ENCODE data around the gene RMDN2. TPM values are rescaled to one million over a fixed set of nuclear protein-coding genes. Genes with fewer than 3 reads are reported as not detected.

Gene RMDN2
- total RNA-seq, 2 experiments from 2014 or later: 2.3 to 3.0 TPM

DNA sequence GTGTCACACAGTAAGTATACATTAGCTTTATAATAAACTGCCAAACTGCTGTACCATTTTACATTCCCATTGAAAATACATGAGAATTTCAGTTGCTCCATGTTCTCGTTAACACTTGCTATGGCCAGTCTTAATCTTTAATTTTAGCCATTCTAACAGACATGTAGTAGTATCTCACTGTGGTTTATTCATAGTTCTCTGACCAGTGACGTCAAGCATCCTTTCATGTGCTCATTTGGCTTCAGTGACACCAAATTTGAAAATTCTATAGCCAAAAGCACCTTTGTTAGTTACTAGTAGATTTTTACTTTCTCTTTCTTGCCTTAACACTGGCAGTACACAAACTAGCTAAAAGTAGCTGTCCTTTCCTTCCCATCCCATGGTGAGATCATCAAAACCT lies 107.9 kb downstream of the RMDN2 start:
- Mint-ChIP-seq H3K27ac (no peak overlapping the region), H3K9me3 (no peaks in the 10 kb centered on the region), H3K27me3 (peaks cover 37% of the 10 kb centered on the region), H3K4me1 (peaks cover 6% of the 10 kb centered on the region), H3K4me3 (no peak overlapping the region), H3K36me3 (no peaks in the 10 kb centered on the region)
- ATAC-seq (ENCODE audit: low read depth) (no peak), DNase-seq (no peak)
- POLR2A ChIA-PET: no interaction called here

- H3K27me3 Mint-ChIP-seq: peaks cover 44% of the 10 kb centered on the region
- peaks cover 12% of the 10 kb centered on the region for H3K4me1 Mint-ChIP-seq
- no peaks in the 10 kb centered on the region for H3K36me3 Mint-ChIP-seq
- no peak overlapping the region for H3K4me3 Mint-ChIP-seq
- no peak for DNase-seq
- no peak overlapping the region for H3K27ac Mint-ChIP-seq
- no peak for ATAC-seq (ENCODE audit: low read depth)
- H3K9me3 Mint-ChIP-seq: no peaks in the 10 kb centered on the region
- POLR2A ChIA-PET: no interaction called here
Observed at GRCh38 chr2:38033646-38034045, 108.6 kb downstream of the RMDN2 start.

DNA sequence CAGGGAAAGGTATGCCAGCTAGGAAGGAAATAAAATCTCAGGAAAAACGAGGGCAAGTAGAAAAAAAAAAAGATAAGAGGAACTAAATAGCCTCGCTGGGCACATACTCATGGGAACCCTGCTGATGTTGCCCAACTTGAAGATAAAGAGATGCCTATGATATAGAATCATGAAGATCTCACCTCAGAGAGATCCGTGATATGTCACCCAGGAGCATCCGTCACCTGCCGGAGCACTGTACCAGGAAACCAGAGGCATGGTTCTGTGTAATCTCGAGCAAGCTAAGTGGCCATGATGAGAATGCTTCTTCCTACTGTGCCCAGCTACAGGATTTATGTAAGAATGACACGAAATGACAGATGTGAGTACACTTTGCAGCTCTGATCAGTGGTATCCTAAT lies 110.9 kb downstream of the RMDN2 start:
- ATAC-seq (ENCODE audit: low read depth) (no peak), DNase-seq (no peak)
- H3K9me3 Mint-ChIP-seq: no peaks in the 10 kb centered on the region
- peaks cover 10% of the 10 kb centered on the region for H3K4me1 Mint-ChIP-seq
- POLR2A ChIA-PET: no interaction called here
- no peak overlapping the region for H3K27ac Mint-ChIP-seq
- H3K27me3 Mint-ChIP-seq: peaks cover 55% of the 10 kb centered on the region
- H3K4me3 Mint-ChIP-seq: no peak overlapping the region
- H3K36me3 Mint-ChIP-seq: no peaks in the 10 kb centered on the region

DNA sequence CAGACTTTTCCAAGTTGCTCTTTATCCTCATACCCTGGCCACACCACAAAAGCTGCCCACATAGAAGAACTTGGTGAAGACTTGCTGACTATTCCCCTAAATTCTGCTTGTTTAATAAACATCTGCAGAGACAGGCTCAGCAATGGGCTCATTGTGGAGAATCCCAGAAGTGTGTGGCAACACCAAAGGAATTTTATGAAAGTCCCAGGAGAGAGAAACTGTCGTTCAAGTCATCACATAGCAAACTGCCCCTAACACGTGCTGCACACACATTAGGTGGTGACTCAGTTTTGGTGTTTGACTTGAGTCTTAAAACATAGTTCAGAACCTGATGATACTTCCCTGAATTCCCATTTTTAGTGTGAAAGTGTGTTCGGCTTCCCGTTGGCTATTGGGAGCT lies 112.2 kb downstream of the RMDN2 start:
- no peak overlapping the region for H3K27ac Mint-ChIP-seq
- peaks cover 2% of the 10 kb centered on the region for H3K9me3 Mint-ChIP-seq
- peaks cover 10% of the 10 kb centered on the region for H3K4me1 Mint-ChIP-seq
- no peak for ATAC-seq (ENCODE audit: low read depth)
- H3K4me3 Mint-ChIP-seq: no peak overlapping the region
- peaks cover 61% of the 10 kb centered on the region for H3K27me3 Mint-ChIP-seq
- no peak for DNase-seq
- POLR2A ChIA-PET: no interaction called here
- no peaks in the 10 kb centered on the region for H3K36me3 Mint-ChIP-seq

DNA sequence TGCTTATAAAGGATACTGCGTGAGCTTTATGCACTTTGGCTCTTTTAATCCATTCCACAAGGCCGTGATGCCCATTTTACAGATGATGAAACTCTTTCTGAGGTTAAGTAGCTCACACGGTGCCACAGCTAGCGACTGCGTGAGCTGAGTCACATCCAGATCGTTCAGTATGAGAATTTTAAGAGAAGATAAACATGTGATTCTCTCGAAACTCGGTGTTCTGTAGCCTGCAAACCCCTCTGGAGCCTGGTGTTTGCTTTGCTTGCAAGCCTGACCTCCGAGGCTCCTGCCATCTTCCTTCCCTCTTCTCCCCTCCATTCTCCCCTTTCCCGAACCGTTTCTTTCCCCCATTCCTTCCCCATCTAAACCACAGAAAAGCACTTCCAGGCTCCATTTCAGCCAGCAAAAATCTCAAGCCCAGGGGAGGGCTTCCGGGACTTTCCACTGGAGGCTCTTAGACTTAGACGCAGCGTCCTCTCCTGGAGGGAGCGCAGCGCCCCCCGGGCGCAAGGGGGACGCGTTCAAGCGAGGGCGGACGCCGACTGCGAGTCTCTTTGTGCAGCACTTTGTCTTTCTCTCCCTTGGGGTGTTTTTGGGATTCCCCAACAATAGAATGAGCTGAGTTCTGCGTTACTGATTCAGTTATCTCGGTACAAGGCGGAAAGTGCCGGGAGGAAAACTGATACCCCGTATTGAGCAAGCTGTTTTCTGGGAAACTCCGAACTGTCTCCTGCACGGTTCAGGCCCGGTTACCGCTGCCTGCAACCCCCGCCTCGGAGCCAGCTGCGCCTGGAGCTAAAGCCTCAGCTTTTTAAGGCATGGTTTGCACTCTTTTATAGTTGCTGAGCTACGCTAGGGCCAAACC lies 112.9 kb downstream of the RMDN2 start:
- POLR2A ChIA-PET: interaction anchor here (0.6 kb wide), 1 partner anchor 23 kb away, joined by 3 read pairs; no protein-coding TSS in a partner anchor
- no peak overlapping the region for H3K27ac Mint-ChIP-seq
- peak overlapping the region; percentile 54 for H3K4me3 Mint-ChIP-seq
- H3K4me1 Mint-ChIP-seq: peaks cover 10% of the 10 kb centered on the region
- no peaks in the 10 kb centered on the region for H3K36me3 Mint-ChIP-seq
- peaks cover 61% of the 10 kb centered on the region for H3K27me3 Mint-ChIP-seq
- H3K9me3 Mint-ChIP-seq: peaks cover 2% of the 10 kb centered on the region
- no peak for ATAC-seq (ENCODE audit: low read depth)
- no peak for DNase-seq

DNA sequence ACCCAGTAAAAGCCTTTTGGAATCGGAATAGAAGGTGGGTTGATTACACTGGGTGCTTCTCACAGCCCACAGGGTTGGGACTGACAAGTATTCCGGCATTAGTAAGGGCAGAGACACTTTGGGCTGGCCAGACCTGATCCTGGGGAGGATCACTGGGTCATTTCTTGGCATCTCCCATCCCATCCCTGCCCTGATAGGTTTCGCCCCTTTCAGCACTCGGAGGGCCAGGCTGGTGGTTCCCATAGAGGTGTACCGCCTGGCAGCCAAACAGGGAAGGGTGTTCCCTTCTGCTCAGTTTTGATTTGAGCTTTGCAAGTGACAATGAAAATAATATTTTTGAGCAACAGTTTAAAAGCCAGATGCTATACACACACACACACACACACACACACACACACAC lies 113.6 kb downstream of the RMDN2 start:
- no peak overlapping the region for H3K27ac Mint-ChIP-seq
- POLR2A ChIA-PET: interaction anchor here (0.6 kb wide), 2 partner anchors 23 to 339 kb away, joined by 3 read pairs; partner anchors contain the start of gene ATL2

DNA sequence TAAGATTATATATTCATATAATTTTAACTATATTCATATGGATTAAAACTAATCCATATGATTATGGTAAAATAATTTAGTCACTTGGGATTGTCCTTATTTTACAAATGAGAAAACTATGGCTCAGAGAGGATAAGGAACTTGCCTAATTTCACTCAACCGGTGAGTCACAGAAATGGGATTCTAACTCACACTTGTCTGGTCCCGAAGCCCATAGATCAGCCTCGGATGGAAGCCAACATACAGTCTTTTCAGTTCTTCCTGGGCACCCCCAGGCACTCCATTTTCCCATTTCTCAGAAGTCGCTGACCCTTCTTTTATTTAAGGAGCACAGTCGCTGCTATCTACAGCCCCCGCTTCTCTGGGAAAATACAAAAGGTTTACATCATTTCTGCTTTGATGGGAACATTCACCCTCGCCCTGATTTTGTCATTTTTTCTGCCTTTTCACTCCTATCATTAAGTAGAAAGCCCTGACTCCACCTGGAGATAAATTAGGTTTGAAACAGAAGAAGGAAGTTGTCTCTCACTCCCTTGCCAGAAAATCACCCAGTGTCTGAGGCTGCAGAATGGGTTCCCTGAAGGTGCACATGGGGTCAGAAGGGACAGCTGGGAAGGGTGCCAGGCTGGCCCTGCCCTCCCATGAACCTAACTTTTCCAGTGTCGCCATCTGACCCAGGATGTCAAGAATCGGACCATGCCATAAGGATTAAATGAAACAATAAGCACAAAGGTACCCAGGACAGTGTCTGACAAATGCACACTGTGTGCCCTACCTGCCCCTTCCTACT lies 114.2 kb downstream of the RMDN2 start:
- Mint-ChIP-seq H3K36me3 (no peaks in the 10 kb centered on the region), H3K27ac (no peak overlapping the region), H3K9me3 (peaks cover 2% of the 10 kb centered on the region), H3K4me3 (no peak overlapping the region), H3K4me1 (peaks cover 6% of the 10 kb centered on the region), H3K27me3 (peaks cover 61% of the 10 kb centered on the region)
- POLR2A ChIA-PET: interaction anchor here (0.6 kb wide), 2 partner anchors 22 to 338 kb away, joined by 3 read pairs; partner anchors contain the start of gene ATL2
- ATAC-seq (ENCODE audit: low read depth) (no peak), DNase-seq (no peak)

More for the DNA sequence above, 113.6 kb downstream of the RMDN2 start:
- Mint-ChIP-seq H3K36me3 (no peaks in the 10 kb centered on the region), H3K9me3 (peaks cover 2% of the 10 kb centered on the region), H3K4me1 (peaks cover 10% of the 10 kb centered on the region), H3K27me3 (peaks cover 59% of the 10 kb centered on the region), H3K4me3 (no peak overlapping the region)
- ATAC-seq (ENCODE audit: low read depth) (no peak), DNase-seq (no peak)

DNA sequence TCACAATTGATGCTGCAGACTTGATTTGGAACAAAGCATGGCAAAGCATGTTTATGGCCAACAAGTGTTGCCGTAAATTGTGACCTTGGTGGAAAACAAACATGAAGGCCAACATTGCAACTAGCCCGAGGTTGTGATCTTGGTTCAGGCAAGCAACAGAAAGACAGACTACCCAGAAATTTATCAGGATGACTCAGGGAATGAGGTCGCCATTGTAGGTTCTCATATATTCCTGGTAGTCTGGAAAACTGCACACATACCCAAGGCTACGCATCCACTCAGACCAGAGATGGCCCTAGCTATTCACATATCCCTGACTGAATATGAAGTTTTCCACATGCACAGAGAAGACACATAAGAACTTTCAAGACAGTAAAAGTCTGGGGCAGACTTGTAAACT lies 120.7 kb downstream of the RMDN2 start:
- ATAC-seq (ENCODE audit: low read depth) (no peak), DNase-seq (no peak)
- H3K9me3 Mint-ChIP-seq: peaks cover 2% of the 10 kb centered on the region
- H3K27ac Mint-ChIP-seq: no peak overlapping the region
- peaks cover 24% of the 10 kb centered on the region for H3K27me3 Mint-ChIP-seq
- no peak overlapping the region for H3K4me3 Mint-ChIP-seq
- POLR2A ChIA-PET: no interaction called here
- H3K36me3 Mint-ChIP-seq: no peaks in the 10 kb centered on the region
- H3K4me1 Mint-ChIP-seq: no peaks in the 10 kb centered on the region

GRCh38 chr2:38056216-38056615 lies 131.1 kb downstream of the RMDN2 start:
- H3K9me3 Mint-ChIP-seq: no peaks in the 10 kb centered on the region
- no peak overlapping the region for H3K27ac Mint-ChIP-seq
- H3K36me3 Mint-ChIP-seq: no peaks in the 10 kb centered on the region
- no peak for ATAC-seq (ENCODE audit: low read depth)
- POLR2A ChIA-PET: no interaction called here
- H3K27me3 Mint-ChIP-seq: peaks cover 24% of the 10 kb centered on the region
- H3K4me3 Mint-ChIP-seq: no peak overlapping the region
- peaks cover 3% of the 10 kb centered on the region for H3K4me1 Mint-ChIP-seq
- DNase-seq: no peak

- ATAC-seq (ENCODE audit: low read depth) (no peak), DNase-seq (no peak)
- no peaks in the 10 kb centered on the region for H3K36me3 Mint-ChIP-seq
- H3K27me3 Mint-ChIP-seq: peaks cover 19% of the 10 kb centered on the region
- H3K27ac Mint-ChIP-seq: no peak overlapping the region
- POLR2A ChIA-PET: no interaction called here
- H3K4me1 Mint-ChIP-seq: peaks cover 3% of the 10 kb centered on the region
- no peaks in the 10 kb centered on the region for H3K9me3 Mint-ChIP-seq
- H3K4me3 Mint-ChIP-seq: no peak overlapping the region
Observed at GRCh38 chr2:38057651-38058410, 132.7 kb downstream of the RMDN2 start.

DNA sequence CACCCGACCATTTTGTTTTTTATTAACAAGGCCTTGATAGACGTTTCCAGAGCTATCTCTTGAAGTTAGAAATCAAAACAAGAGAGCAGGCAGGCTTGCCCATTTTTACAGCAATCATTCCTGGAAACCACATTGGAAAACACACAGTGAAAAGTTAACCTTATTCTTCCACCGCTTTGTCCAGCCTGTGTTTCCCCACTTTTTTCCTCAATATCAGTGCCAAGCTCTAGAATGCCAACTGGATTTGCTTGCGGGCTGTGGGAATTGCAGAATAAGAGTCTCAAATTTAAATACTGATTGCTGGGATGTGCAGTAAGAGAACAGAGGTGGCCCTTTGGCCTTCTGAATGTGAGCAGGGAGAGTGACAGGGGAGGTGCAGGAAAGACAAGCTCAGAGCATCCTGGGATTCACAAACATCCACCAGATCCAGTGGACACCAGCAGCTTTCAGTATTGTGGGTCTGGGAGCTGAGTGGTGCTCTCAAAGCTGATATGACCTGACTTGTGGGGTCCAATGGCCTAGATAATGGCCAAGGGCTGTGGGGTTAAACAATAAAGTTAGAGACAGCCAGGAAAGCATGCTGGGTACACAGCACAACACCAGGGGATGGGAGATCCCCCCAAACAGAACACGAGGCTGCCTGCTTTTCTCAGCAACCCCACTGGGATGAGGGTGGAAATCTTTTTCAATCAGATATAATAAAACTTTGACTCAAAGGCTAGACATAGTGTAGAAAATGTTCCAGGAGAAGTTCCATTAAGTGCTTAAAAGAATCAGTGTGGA lies 135.3 kb downstream of the RMDN2 start:
- POLR2A ChIA-PET: no interaction called here
- no peak for ATAC-seq (ENCODE audit: low read depth)
- DNase-seq: no peak
- Mint-ChIP-seq H3K27ac (no peak overlapping the region), H3K36me3 (no peaks in the 10 kb centered on the region), H3K9me3 (no peaks in the 10 kb centered on the region), H3K4me1 (peaks cover 3% of the 10 kb centered on the region), H3K27me3 (peaks cover 12% of the 10 kb centered on the region), H3K4me3 (no peak overlapping the region)

GRCh38 chr2:38064801-38065501 lies 139.9 kb downstream of the RMDN2 start:
- POLR2A ChIA-PET: no interaction called here
- Mint-ChIP-seq H3K4me1 (no peaks in the 10 kb centered on the region), H3K9me3 (no peaks in the 10 kb centered on the region)

More at GRCh38 chr2:38064801-38065501, 139.9 kb downstream of the RMDN2 start:
- H3K36me3 Mint-ChIP-seq: no peaks in the 10 kb centered on the region
- no peak for ATAC-seq (ENCODE audit: low read depth)
- peaks cover 6% of the 10 kb centered on the region for H3K27me3 Mint-ChIP-seq
- no peak for DNase-seq
- no peak overlapping the region for H3K27ac Mint-ChIP-seq
- H3K4me3 Mint-ChIP-seq: no peak overlapping the region

Measured in activated naive CD8-positive, alpha-beta T cell treated with anti-CD3 and anti-CD28 coated beads, Interleukin-2, amount 10 ng/mL, durations not matched to agents 7 days and 5 days (primary cell).